Adrenal gland (tissue), 5 donors: ENCODE data around the gene P3H3.

Experiments
- POLR2A ChIP-seq, 2 donors: fragments of 450-650 bp; IDR thresholded peaks; one replicate each; pipeline ENCODE4 v1.6.1; 2017; ENCODE audit warnings: antibody characterized with exemption in 2 of 2, mild to moderate bottlenecking in 2 of 2, moderate library complexity in 1 of 2
- TF ChIP-seq, protein P1 (sequence below), 6 experiments: fragments of 450-650 bp in 4 of 6; fragments of 200-600 bp in 2 of 6; sonication (generic) in 1 of 6; IDR thresholded peaks; 1 replicate in 5 of 6; 2 replicates in 1 of 6; pipeline versions ENCODE4 v1.5.1 to v1.8.0; 2016 to 2021; ENCODE audit warnings: antibody characterized with exemption in 6 of 6, mild to moderate bottlenecking in 2 of 6, moderate library complexity in 1 of 6
- donor health status: DM: no; HTN: no; CAD: no.

- TF ChIP-seq, protein P1, sequence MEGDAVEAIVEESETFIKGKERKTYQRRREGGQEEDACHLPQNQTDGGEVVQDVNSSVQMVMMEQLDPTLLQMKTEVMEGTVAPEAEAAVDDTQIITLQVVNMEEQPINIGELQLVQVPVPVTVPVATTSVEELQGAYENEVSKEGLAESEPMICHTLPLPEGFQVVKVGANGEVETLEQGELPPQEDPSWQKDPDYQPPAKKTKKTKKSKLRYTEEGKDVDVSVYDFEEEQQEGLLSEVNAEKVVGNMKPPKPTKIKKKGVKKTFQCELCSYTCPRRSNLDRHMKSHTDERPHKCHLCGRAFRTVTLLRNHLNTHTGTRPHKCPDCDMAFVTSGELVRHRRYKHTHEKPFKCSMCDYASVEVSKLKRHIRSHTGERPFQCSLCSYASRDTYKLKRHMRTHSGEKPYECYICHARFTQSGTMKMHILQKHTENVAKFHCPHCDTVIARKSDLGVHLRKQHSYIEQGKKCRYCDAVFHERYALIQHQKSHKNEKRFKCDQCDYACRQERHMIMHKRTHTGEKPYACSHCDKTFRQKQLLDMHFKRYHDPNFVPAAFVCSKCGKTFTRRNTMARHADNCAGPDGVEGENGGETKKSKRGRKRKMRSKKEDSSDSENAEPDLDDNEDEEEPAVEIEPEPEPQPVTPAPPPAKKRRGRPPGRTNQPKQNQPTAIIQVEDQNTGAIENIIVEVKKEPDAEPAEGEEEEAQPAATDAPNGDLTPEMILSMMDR (IDR thresholded peaks at IDR 0.05) = no peak
- no peak for TF ChIP-seq POLR2A (IDR thresholded peaks at IDR 0.05)
Observed at GRCh38 chr12:6782119-6782518, 46.1 kb upstream of the P3H3 start.
